ENCODE data around the gene ARAF.

Gene ARAF

DNA sequence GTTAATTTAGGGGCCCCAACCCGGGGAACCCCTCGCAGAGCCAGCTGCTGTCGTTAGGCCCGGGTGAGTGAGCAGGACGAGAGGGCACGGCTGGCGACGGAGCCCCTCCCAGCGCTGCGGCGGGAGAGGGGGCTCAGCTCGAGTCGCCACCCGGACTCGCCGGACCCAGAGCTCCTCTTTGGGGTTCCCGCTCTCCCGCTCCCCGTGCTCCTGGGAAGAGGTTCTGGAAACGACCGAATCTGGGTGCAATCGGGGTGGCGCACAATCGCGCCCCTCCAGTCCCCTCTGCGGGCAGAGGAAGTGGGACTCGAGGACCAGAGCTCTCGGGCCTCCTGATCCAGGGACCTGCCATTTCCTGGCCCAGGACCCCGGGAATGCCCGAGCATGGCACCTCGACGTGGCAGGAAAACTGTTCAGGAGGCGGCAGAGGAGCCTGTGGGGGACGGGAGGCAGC is 37.3 kb upstream of the ARAF start:
- H3K4me3 ChIP-seq (ENCODE audit: control insufficient read depth, low read depth, low read length) = peak overlapping the region; percentile 49
- TF ChIP-seq, protein P1, sequence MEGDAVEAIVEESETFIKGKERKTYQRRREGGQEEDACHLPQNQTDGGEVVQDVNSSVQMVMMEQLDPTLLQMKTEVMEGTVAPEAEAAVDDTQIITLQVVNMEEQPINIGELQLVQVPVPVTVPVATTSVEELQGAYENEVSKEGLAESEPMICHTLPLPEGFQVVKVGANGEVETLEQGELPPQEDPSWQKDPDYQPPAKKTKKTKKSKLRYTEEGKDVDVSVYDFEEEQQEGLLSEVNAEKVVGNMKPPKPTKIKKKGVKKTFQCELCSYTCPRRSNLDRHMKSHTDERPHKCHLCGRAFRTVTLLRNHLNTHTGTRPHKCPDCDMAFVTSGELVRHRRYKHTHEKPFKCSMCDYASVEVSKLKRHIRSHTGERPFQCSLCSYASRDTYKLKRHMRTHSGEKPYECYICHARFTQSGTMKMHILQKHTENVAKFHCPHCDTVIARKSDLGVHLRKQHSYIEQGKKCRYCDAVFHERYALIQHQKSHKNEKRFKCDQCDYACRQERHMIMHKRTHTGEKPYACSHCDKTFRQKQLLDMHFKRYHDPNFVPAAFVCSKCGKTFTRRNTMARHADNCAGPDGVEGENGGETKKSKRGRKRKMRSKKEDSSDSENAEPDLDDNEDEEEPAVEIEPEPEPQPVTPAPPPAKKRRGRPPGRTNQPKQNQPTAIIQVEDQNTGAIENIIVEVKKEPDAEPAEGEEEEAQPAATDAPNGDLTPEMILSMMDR (conservative IDR thresholded peaks at IDR 0.05; ENCODE audit: control insufficient read depth, insufficient read depth, low read depth, low read length) = no peak
- DNase-seq (ENCODE audit: low read depth) = no peak

DNA sequence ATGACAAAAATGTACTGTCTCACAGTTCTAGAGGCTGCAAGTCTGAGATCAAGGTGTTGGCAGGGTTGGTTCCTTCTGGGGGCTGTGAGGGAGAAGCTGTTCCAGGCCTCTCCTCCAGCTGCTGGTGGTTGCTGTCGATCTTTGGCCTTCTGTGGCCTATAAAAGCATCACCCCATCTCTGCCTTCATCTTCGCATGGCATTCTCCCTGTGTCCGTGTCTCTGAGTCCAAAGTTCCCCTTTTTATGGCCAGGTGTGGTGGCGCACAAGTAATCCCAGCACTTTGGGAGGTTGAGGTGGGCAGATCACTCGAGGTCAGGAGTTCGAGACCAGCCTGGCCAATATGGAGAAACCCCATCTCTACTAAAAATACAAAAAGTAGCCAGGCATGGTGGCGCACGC is 31.5 kb upstream of the ARAF start:
- no peak overlapping the region for H3K4me3 ChIP-seq (ENCODE audit: control insufficient read depth, low read depth, low read length)
- TF ChIP-seq, protein P1 (conservative IDR thresholded peaks at IDR 0.05; ENCODE audit: control insufficient read depth, insufficient read depth, low read depth, low read length) = no peak
- DNase-seq (ENCODE audit: low read depth) = no peak

DNA sequence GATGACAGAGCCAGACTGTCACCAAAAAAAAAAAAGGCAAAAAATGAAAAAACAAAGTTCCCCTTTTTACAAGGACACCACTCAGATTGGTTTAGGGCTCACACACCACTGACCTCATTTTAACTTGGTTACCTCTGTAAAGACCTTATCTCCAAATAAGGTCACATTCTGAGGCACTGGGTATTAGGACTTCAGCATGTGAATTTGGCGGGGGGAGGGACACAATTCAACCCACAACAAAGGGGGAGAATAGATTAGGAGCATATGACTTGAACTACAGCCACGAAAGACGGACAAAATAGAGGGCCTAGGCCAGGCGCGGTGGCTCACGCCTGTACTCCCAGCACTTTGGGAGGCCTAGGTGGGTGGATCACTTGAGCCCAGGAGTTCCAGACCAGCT is 31.0 kb upstream of the ARAF start:
- H3K4me3 ChIP-seq (ENCODE audit: control insufficient read depth, low read depth, low read length) = no peak overlapping the region

DNA sequence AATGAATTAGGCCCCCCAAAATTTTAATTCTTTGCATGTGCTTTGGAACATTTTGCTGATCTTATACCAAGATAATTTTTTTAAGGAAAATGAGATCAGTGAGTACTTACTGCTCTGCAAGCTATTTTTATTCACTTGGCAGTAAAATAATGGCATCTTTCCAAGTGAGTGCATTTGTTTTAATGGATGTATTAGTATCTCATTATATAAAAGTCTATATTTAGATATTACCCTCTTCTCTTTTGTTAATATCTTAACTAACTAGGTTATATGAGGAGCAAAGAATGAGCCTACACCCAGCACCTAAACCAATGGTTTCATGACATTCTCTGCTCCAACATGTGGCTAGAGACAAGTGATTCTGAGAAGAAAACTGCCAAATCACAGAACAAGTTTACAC is 21.1 kb upstream of the ARAF start:
- H3K4me3 ChIP-seq (ENCODE audit: control insufficient read depth, low read depth, low read length) = no peak overlapping the region
- TF ChIP-seq, protein P1 (conservative IDR thresholded peaks at IDR 0.05; ENCODE audit: control insufficient read depth, insufficient read depth, low read depth, low read length) = no peak
- no peak for DNase-seq (ENCODE audit: low read depth)

More for the DNA sequence above, 31.0 kb upstream of the ARAF start:
- TF ChIP-seq, protein P1 (conservative IDR thresholded peaks at IDR 0.05; ENCODE audit: control insufficient read depth, insufficient read depth, low read depth, low read length) = no peak
- no peak for DNase-seq (ENCODE audit: low read depth)

DNA sequence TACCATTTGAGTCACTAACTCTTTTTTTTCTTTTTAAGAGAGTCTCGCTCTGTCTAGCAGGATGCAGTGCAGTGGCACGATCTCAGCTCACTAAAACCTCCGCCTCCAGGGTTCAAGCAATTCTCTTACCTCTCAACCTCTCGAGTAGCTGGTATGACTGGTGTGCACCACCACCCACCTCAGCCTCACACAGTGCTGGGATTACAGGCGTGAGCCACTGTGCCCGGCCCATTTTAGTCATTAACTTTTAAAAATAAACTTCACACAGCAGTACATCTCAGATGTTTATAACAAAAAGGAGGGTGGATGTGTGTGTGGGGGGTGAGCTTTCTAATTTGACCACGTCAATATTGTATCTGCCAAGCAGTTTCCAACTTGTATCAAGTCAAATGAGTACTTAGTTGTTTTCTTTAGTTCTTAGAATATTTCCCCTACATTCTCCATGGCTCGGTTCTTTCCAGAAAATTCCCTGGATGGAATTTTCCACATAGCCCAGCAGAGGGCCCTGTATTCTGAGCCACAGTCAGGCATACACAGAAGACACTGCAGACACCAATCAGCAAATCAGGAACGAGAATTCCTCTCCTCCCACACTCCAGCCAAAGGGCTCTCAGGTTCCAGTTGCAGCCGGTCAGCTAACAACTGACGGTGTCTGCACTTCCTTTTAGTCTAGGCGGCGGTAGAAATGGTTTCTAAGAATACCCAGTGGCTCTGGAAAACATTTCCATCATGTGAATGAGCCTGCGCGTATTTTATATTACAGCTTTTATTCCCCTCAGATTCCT is 20.1 kb upstream of the ARAF start:
- no peak overlapping the region for H3K4me3 ChIP-seq (ENCODE audit: control insufficient read depth, low read depth, low read length)
- DNase-seq (ENCODE audit: low read depth) = peak; percentile 91

DNA sequence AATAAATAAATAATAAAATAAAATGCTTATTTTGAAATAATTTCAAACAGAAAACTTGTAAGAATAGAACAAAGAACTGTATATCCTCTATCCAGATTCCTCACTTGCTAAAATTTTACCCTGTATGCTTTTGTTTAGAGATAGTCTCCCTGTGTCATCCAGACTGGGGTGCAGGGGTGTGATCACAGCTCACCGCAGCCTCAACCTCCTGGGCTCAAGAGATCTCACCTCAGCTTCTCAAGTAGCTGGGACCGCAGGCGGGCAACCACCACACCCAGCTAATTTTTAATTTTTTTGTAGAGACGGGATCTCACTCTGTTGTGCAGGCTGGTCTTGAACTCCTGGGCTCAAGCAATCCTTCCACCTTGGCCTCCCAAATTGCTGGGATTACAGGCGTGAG is 17.5 kb upstream of the ARAF start:
- H3K4me3 ChIP-seq (ENCODE audit: control insufficient read depth, low read depth, low read length) = no peak overlapping the region
- TF ChIP-seq, protein P1 (conservative IDR thresholded peaks at IDR 0.05; ENCODE audit: control insufficient read depth, insufficient read depth, low read depth, low read length) = no peak

More for the DNA sequence above, 20.1 kb upstream of the ARAF start:
- TF ChIP-seq, protein P1 (conservative IDR thresholded peaks at IDR 0.05; ENCODE audit: control insufficient read depth, insufficient read depth, low read depth, low read length) = peak; percentile 57

More for the DNA sequence above, 17.5 kb upstream of the ARAF start:
- no peak for DNase-seq (ENCODE audit: low read depth)
